Osteoblast (primary cell): ENCODE measurements around the gene TCP11L1. TPM values are rescaled to one million over a fixed set of nuclear protein-coding genes. Genes with fewer than 3 reads are reported as not detected.

ENCODE experiments used
- DNase-seq: peaks from one replicate; pipeline ENCODE4 v3.0.0; 2011; ENCODE audit warnings: low spot score, mixed read lengths; ENCODE audit not compliant: insufficient read length; ENCODE audit errors: missing footprints
- H2AFZ ChIP-seq: 2 replicates; pipeline ENCODE4 v1.6.0; 2011; ENCODE audit warnings: mild to moderate bottlenecking, low read length
- H3K27ac ChIP-seq: 2 replicates; pipeline ENCODE4 v1.5.1; 2011; ENCODE audit warnings: mild to moderate bottlenecking, low read depth, low read length, moderate library complexity
- H3K27me3 ChIP-seq: 2 replicates; pipeline ENCODE4 v1.6.0; 2012; ENCODE audit warnings: mild to moderate bottlenecking, control low read depth, inconsistent platforms, low read length, moderate library complexity; ENCODE audit not compliant: insufficient read depth
- H3K36me3 ChIP-seq: 2 replicates; pipeline ENCODE4 v1.5.1; 2011; ENCODE audit warnings: mild to moderate bottlenecking, low read length, control low read depth, moderate library complexity; ENCODE audit not compliant: insufficient read depth
- H3K4me1 ChIP-seq: 2 replicates; pipeline ENCODE4 v1.5.1; 2011; ENCODE audit warnings: mild to moderate bottlenecking, low read length, control low read depth, moderate library complexity; ENCODE audit not compliant: insufficient read depth
- H3K4me2 ChIP-seq: 2 replicates; pipeline ENCODE4 v1.6.0; 2011; ENCODE audit warnings: mild to moderate bottlenecking, low read length; ENCODE audit not compliant: insufficient read depth
- H3K4me3 ChIP-seq: fragments of 200-600 bp; sonication (generic); 3 replicates; pipeline ENCODE4 v1.5.1; 2012; ENCODE audit warnings: mild to moderate bottlenecking, low read length, inconsistent platforms; ENCODE audit not compliant: insufficient read depth
- H3K79me2 ChIP-seq: 2 replicates; pipeline ENCODE4 v1.6.0; 2012; ENCODE audit warnings: mild to moderate bottlenecking, low read length, control low read depth, inconsistent platforms; ENCODE audit not compliant: insufficient read depth
- H3K9me3 ChIP-seq: 2 replicates; pipeline ENCODE4 v1.5.1; 2011; ENCODE audit warnings: low read depth, low read length, control low read depth
- H4K20me1 ChIP-seq: 2 replicates; pipeline ENCODE4 v1.6.0; 2012; ENCODE audit warnings: mild to moderate bottlenecking, low read length, control low read depth; ENCODE audit not compliant: insufficient read depth
- CTCF ChIP-seq: IDR thresholded peaks from 2 replicates; pipeline ENCODE4 v1.5.1; 2011; ENCODE audit warnings: mild to moderate bottlenecking, low read depth, low read length, moderate library complexity; ENCODE audit errors: extremely low read depth
- total RNA-seq: library from RNA; depleted of rRNA; stranded (reverse); fragments of >200 nt; gene quantifications from 2 replicates; pipeline ENCODE4 v1.2.3, GENCODE V29; 2012

TCP11L1 gene
- total RNA-seq, 1 donor: 35.8 TPM

GRCh38 chr11:33017478-33017877, 21.9 kb upstream of the TCP11L1 start:
- Histone ChIP-seq H3K27ac (no peak overlapping the region), H3K4me1 (peaks cover 12% of the 10 kb centered on the region), H2AFZ (no peak overlapping the region), H3K79me2 (peaks cover 50% of the 10 kb centered on the region), H3K4me3 (no peak overlapping the region), H3K36me3 (no peaks in the 10 kb centered on the region), H4K20me1 (peaks cover 3% of the 10 kb centered on the region), H3K9me3 (no peaks in the 10 kb centered on the region), H3K27me3 (no peaks in the 10 kb centered on the region), H3K4me2 (peak overlapping the region; percentile 85)
- TF ChIP-seq CTCF: no peak
- peak; percentile 84 for DNase-seq

GRCh38 chr11:33017965-33018364, 21.4 kb upstream of the TCP11L1 start:
- Histone ChIP-seq H3K4me3 (no peak overlapping the region), H4K20me1 (peaks cover 3% of the 10 kb centered on the region), H3K27me3 (no peaks in the 10 kb centered on the region), H3K79me2 (peaks cover 50% of the 10 kb centered on the region), H3K4me2 (no peak overlapping the region), H3K9me3 (no peaks in the 10 kb centered on the region), H3K36me3 (no peaks in the 10 kb centered on the region), H3K4me1 (peaks cover 12% of the 10 kb centered on the region), H3K27ac (no peak overlapping the region), H2AFZ (no peak overlapping the region)
- no peak for DNase-seq
- no peak for TF ChIP-seq CTCF

GRCh38 chr11:33018840-33019239, 20.5 kb upstream of the TCP11L1 start:
- Histone ChIP-seq H2AFZ (no peak overlapping the region), H3K27me3 (no peaks in the 10 kb centered on the region), H3K36me3 (no peaks in the 10 kb centered on the region), H3K4me3 (no peak overlapping the region), H3K27ac (no peak overlapping the region), H3K4me1 (peaks cover 12% of the 10 kb centered on the region), H3K9me3 (no peaks in the 10 kb centered on the region), H4K20me1 (peaks cover 3% of the 10 kb centered on the region), H3K4me2 (no peak overlapping the region), H3K79me2 (peaks cover 50% of the 10 kb centered on the region)
- no peak for TF ChIP-seq CTCF
- no peak for DNase-seq

- Histone ChIP-seq H3K4me1 (peaks cover 11% of the 10 kb centered on the region), H3K36me3 (no peaks in the 10 kb centered on the region), H3K9me3 (no peaks in the 10 kb centered on the region), H3K79me2 (peaks cover 62% of the 10 kb centered on the region), H4K20me1 (peaks cover 7% of the 10 kb centered on the region), H3K27ac (no peak overlapping the region), H3K27me3 (no peaks in the 10 kb centered on the region), H2AFZ (no peak overlapping the region), H3K4me2 (no peak overlapping the region), H3K4me3 (no peak overlapping the region)
- TF ChIP-seq CTCF: no peak
- no peak for DNase-seq
These were observed 17.9 kb upstream of the TCP11L1 start for GRCh38 chr11:33021501-33021900.
